Measurements from ENCODE around the gene KCNH3. TPM values are rescaled to one million over a fixed set of nuclear protein-coding genes. Genes with fewer than 3 reads are reported as not detected.

The KCNH3 gene
- total RNA-seq, 2 donors from 2014 or later = 1.1 to 1.3 TPM

- Mint-ChIP-seq H3K36me3 (ENCODE audit: low read depth) (peaks cover 32% of the 10 kb centered on the region), H3K27me3 (no peaks in the 10 kb centered on the region), H3K9me3 (no peaks in the 10 kb centered on the region), H3K4me1 (peaks cover 29% of the 10 kb centered on the region), H3K4me3 (peak overlapping the region; percentile 99), H3K27ac (peak overlapping the region; percentile 98)
- peak; percentile 33 for ATAC-seq (replicated peaks)
Measured at GRCh38 chr12:49568442-49569162, 29.8 kb downstream of the KCNH3 start.

GRCh38 chr12:49577589-49578315 is 38.9 kb downstream of the KCNH3 start:
- no peak for ATAC-seq (replicated peaks)
- Mint-ChIP-seq H3K4me1 (peaks cover 8% of the 10 kb centered on the region), H3K9me3 (no peaks in the 10 kb centered on the region), H3K4me3 (no peak overlapping the region), H3K27ac (no peak overlapping the region), H3K36me3 (ENCODE audit: low read depth) (peaks cover 30% of the 10 kb centered on the region), H3K27me3 (no peaks in the 10 kb centered on the region)

- peaks cover 8% of the 10 kb centered on the region for H3K4me1 Mint-ChIP-seq
- no peaks in the 10 kb centered on the region for H3K9me3 Mint-ChIP-seq
- ATAC-seq (replicated peaks) = no peak
- no peak overlapping the region for H3K4me3 Mint-ChIP-seq
- no peak overlapping the region for H3K27ac Mint-ChIP-seq
- H3K36me3 Mint-ChIP-seq (ENCODE audit: low read depth) = peaks cover 28% of the 10 kb centered on the region
- H3K27me3 Mint-ChIP-seq = no peaks in the 10 kb centered on the region
Measured at GRCh38 chr12:49578471-49579112, 39.8 kb downstream of the KCNH3 start.

GRCh38 chr12:49580572-49581535 is 42.0 kb downstream of the KCNH3 start:
- no peak overlapping the region for H3K4me3 Mint-ChIP-seq
- peaks cover 8% of the 10 kb centered on the region for H3K4me1 Mint-ChIP-seq
- H3K27ac Mint-ChIP-seq = no peak overlapping the region
- peaks cover 8% of the 10 kb centered on the region for H3K36me3 Mint-ChIP-seq (ENCODE audit: low read depth)
- no peaks in the 10 kb centered on the region for H3K27me3 Mint-ChIP-seq
- H3K9me3 Mint-ChIP-seq = no peaks in the 10 kb centered on the region
- peak; percentile 75 for ATAC-seq (replicated peaks)

- no peak for ATAC-seq (replicated peaks)
- H3K4me1 Mint-ChIP-seq = peaks cover 8% of the 10 kb centered on the region
- H3K27ac Mint-ChIP-seq = no peak overlapping the region
- no peaks in the 10 kb centered on the region for H3K9me3 Mint-ChIP-seq
- H3K36me3 Mint-ChIP-seq (ENCODE audit: low read depth) = peaks cover 8% of the 10 kb centered on the region
- no peaks in the 10 kb centered on the region for H3K27me3 Mint-ChIP-seq
- H3K4me3 Mint-ChIP-seq = no peak overlapping the region
Measured at GRCh38 chr12:49582201-49582600, 43.4 kb downstream of the KCNH3 start.

GRCh38 chr12:49582850-49583249 is 44.0 kb downstream of the KCNH3 start:
- Mint-ChIP-seq H3K27me3 (no peaks in the 10 kb centered on the region), H3K27ac (no peak overlapping the region), H3K4me1 (peaks cover 8% of the 10 kb centered on the region), H3K9me3 (no peaks in the 10 kb centered on the region), H3K4me3 (no peak overlapping the region), H3K36me3 (ENCODE audit: low read depth) (peaks cover 8% of the 10 kb centered on the region)
- ATAC-seq (replicated peaks) = no peak

GRCh38 chr12:49583366-49584094 is 44.7 kb downstream of the KCNH3 start:
- no peaks in the 10 kb centered on the region for H3K9me3 Mint-ChIP-seq
- no peak overlapping the region for H3K27ac Mint-ChIP-seq
- no peak for ATAC-seq (replicated peaks)
- no peaks in the 10 kb centered on the region for H3K27me3 Mint-ChIP-seq
- H3K4me1 Mint-ChIP-seq = peaks cover 8% of the 10 kb centered on the region
- peaks cover 8% of the 10 kb centered on the region for H3K36me3 Mint-ChIP-seq (ENCODE audit: low read depth)
- no peak overlapping the region for H3K4me3 Mint-ChIP-seq

GRCh38 chr12:49584591-49584990 is 45.8 kb downstream of the KCNH3 start:
- H3K9me3 Mint-ChIP-seq = no peaks in the 10 kb centered on the region
- ATAC-seq (replicated peaks) = no peak
- H3K27ac Mint-ChIP-seq = no peak overlapping the region
- peaks cover 8% of the 10 kb centered on the region for H3K36me3 Mint-ChIP-seq (ENCODE audit: low read depth)
- H3K27me3 Mint-ChIP-seq = no peaks in the 10 kb centered on the region
- no peak overlapping the region for H3K4me3 Mint-ChIP-seq
- H3K4me1 Mint-ChIP-seq = peaks cover 8% of the 10 kb centered on the region

GRCh38 chr12:49585477-49586459 is 46.9 kb downstream of the KCNH3 start:
- ATAC-seq (replicated peaks) = no peak
- Mint-ChIP-seq H3K9me3 (peaks cover 4% of the 10 kb centered on the region), H3K4me1 (peaks cover 4% of the 10 kb centered on the region), H3K27me3 (no peaks in the 10 kb centered on the region), H3K36me3 (ENCODE audit: low read depth) (peaks cover 8% of the 10 kb centered on the region), H3K27ac (no peak overlapping the region), H3K4me3 (no peak overlapping the region)

- ATAC-seq (replicated peaks) = no peak
- H3K4me3 Mint-ChIP-seq = no peak overlapping the region
- peaks cover 4% of the 10 kb centered on the region for H3K9me3 Mint-ChIP-seq
Measured at GRCh38 chr12:49587174-49587908, 48.5 kb downstream of the KCNH3 start.

GRCh38 chr12:49588281-49588680 is 49.5 kb downstream of the KCNH3 start:
- no peaks in the 10 kb centered on the region for H3K27me3 Mint-ChIP-seq
- H3K4me3 Mint-ChIP-seq = no peak overlapping the region
- H3K36me3 Mint-ChIP-seq (ENCODE audit: low read depth) = no peaks in the 10 kb centered on the region
- H3K27ac Mint-ChIP-seq = no peak overlapping the region
- ATAC-seq (replicated peaks) = no peak
- peaks cover 4% of the 10 kb centered on the region for H3K9me3 Mint-ChIP-seq
- no peaks in the 10 kb centered on the region for H3K4me1 Mint-ChIP-seq

More at GRCh38 chr12:49587174-49587908, 48.5 kb downstream of the KCNH3 start:
- H3K4me1 Mint-ChIP-seq = no peaks in the 10 kb centered on the region
- H3K27me3 Mint-ChIP-seq = no peaks in the 10 kb centered on the region
- H3K36me3 Mint-ChIP-seq (ENCODE audit: low read depth) = peaks cover 7% of the 10 kb centered on the region
- H3K27ac Mint-ChIP-seq = no peak overlapping the region

All from activated T-helper 17 cell treated with anti-CD3 and anti-CD28 coated beads, Interleukin-2, amount 50 U/mL, for 72 hours (primary cell).